Ishikawa (cell line): ENCODE data around the gene PRDM12.

ENCODE experiments used
- CEBPB ChIP-seq: IDR thresholded peaks from 2 replicates; pipeline ENCODE4 v1.6.1; 2012
- CREB1 ChIP-seq: IDR thresholded peaks from 2 replicates; pipeline ENCODE4 v1.6.1; 2012; ENCODE audit warnings: low read depth
- EGR1 ChIP-seq: IDR thresholded peaks from 2 replicates; pipeline ENCODE4 v1.6.1; 2012
- EP300 ChIP-seq: IDR thresholded peaks from 2 replicates; pipeline ENCODE4 v1.6.1; 2012; ENCODE audit warnings: borderline replicate concordance
- FOXM1 ChIP-seq: IDR thresholded peaks from 2 replicates; pipeline ENCODE4 v1.6.1; 2012; ENCODE audit warnings: low read depth, borderline replicate concordance
- NFIC ChIP-seq: IDR thresholded peaks from 2 replicates; pipeline ENCODE4 v1.6.1; 2012
- RAD21 ChIP-seq: IDR thresholded peaks from 2 replicates; pipeline ENCODE4 v1.6.1; 2012; ENCODE audit warnings: low read depth
- TAF1 ChIP-seq: IDR thresholded peaks from 2 replicates; pipeline ENCODE4 v1.6.1; 2012; ENCODE audit warnings: low read depth, mild to moderate bottlenecking
- TCF12 ChIP-seq: IDR thresholded peaks from 2 replicates; pipeline ENCODE4 v1.6.1; 2012; ENCODE audit warnings: low read depth
- TEAD4 ChIP-seq: IDR thresholded peaks from 2 replicates; pipeline ENCODE4 v1.6.1; 2012
- ZBTB7A ChIP-seq: IDR thresholded peaks from 2 replicates; pipeline ENCODE4 v1.6.1; 2012; ENCODE audit warnings: low read depth
- TF ChIP-seq, protein P1 (sequence below): IDR thresholded peaks from 2 replicates; pipeline ENCODE4 v1.6.1; 2012
- TF ChIP-seq, protein P2 (sequence below): IDR thresholded peaks from 2 replicates; pipeline ENCODE4 v1.6.1; 2012; ENCODE audit warnings: low read depth, mild to moderate bottlenecking

GRCh38 chr9:130639124-130639765 lies 25.1 kb upstream of the PRDM12 start:
- TF ChIP-seq, protein P1, sequence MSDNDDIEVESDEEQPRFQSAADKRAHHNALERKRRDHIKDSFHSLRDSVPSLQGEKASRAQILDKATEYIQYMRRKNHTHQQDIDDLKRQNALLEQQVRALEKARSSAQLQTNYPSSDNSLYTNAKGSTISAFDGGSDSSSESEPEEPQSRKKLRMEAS, result no peak
- TF ChIP-seq NFIC (no peak), RAD21 (no peak), TCF12 (no peak), FOXM1 (no peak), EGR1 (no peak), TAF1 (no peak), CREB1 (no peak), EP300 (no peak), ZBTB7A (no peak), TEAD4 (no peak), CEBPB (no peak)
- TF ChIP-seq, protein P2, sequence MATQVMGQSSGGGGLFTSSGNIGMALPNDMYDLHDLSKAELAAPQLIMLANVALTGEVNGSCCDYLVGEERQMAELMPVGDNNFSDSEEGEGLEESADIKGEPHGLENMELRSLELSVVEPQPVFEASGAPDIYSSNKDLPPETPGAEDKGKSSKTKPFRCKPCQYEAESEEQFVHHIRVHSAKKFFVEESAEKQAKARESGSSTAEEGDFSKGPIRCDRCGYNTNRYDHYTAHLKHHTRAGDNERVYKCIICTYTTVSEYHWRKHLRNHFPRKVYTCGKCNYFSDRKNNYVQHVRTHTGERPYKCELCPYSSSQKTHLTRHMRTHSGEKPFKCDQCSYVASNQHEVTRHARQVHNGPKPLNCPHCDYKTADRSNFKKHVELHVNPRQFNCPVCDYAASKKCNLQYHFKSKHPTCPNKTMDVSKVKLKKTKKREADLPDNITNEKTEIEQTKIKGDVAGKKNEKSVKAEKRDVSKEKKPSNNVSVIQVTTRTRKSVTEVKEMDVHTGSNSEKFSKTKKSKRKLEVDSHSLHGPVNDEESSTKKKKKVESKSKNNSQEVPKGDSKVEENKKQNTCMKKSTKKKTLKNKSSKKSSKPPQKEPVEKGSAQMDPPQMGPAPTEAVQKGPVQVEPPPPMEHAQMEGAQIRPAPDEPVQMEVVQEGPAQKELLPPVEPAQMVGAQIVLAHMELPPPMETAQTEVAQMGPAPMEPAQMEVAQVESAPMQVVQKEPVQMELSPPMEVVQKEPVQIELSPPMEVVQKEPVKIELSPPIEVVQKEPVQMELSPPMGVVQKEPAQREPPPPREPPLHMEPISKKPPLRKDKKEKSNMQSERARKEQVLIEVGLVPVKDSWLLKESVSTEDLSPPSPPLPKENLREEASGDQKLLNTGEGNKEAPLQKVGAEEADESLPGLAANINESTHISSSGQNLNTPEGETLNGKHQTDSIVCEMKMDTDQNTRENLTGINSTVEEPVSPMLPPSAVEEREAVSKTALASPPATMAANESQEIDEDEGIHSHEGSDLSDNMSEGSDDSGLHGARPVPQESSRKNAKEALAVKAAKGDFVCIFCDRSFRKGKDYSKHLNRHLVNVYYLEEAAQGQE, result no peak
